ENCODE measurements around the gene SPATA2.

Gene SPATA2

DNA sequence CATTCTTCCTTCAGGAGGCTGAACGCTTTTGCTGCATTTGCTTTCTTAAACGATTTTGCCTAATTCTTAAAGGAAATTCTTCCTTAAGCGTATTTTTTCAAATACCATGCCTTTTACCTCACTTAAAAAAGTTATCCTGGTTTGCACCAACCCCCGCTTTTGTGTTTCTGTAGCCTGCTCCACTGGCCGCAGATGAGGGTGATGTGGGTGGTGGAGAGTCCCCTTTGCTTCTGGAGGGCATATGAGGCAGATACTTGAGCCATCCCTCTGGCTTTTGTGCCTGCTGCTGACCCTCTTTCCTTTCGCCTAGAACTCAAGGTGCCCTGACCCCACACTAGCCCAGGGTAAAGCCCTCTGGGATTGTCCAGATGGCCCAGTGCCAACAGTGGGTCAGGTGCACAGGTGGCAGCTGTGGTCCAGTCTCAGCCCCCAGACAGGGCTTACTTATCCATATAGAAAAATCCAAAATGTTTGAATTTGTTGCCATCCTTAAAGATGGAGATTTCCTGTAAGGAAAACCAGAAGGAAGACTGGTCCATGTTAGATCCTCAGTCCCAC is 43.9 kb downstream of the SPATA2 start:
- no peak overlapping the region for H3K4me3 ChIP-seq (ENCODE audit: low read depth, low read length)
- DNase-seq (ENCODE audit: low read depth), result no peak
- TF ChIP-seq, protein P1, sequence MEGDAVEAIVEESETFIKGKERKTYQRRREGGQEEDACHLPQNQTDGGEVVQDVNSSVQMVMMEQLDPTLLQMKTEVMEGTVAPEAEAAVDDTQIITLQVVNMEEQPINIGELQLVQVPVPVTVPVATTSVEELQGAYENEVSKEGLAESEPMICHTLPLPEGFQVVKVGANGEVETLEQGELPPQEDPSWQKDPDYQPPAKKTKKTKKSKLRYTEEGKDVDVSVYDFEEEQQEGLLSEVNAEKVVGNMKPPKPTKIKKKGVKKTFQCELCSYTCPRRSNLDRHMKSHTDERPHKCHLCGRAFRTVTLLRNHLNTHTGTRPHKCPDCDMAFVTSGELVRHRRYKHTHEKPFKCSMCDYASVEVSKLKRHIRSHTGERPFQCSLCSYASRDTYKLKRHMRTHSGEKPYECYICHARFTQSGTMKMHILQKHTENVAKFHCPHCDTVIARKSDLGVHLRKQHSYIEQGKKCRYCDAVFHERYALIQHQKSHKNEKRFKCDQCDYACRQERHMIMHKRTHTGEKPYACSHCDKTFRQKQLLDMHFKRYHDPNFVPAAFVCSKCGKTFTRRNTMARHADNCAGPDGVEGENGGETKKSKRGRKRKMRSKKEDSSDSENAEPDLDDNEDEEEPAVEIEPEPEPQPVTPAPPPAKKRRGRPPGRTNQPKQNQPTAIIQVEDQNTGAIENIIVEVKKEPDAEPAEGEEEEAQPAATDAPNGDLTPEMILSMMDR (IDR thresholded peaks at IDR 0.05; ENCODE audit: low read depth, low read length, missing control alignments), result no peak

DNA sequence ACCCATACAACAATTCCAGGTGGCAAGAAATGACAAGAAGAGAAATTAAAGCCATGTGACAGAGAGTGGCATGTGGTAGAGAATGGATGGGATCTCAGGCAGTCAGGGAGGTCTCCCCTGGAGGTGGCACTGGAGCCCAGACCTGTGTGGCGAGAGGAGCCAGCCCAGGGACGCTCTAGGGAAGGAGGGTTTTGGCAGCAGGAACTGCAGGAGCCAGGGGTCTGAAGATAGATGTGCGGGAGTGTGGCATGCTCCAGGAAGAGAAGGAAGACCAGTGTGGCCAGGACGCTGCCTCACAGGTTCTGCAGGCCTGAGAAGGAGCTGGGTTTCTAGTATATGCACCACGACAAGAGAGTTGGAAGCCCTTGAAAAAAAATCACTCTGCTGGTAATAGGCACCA is 45.1 kb downstream of the SPATA2 start:
- no peak for DNase-seq (ENCODE audit: low read depth)
- H3K4me3 ChIP-seq (ENCODE audit: low read depth, low read length), result no peak overlapping the region
- TF ChIP-seq, protein P1 (IDR thresholded peaks at IDR 0.05; ENCODE audit: low read depth, low read length, missing control alignments), result no peak

DNA sequence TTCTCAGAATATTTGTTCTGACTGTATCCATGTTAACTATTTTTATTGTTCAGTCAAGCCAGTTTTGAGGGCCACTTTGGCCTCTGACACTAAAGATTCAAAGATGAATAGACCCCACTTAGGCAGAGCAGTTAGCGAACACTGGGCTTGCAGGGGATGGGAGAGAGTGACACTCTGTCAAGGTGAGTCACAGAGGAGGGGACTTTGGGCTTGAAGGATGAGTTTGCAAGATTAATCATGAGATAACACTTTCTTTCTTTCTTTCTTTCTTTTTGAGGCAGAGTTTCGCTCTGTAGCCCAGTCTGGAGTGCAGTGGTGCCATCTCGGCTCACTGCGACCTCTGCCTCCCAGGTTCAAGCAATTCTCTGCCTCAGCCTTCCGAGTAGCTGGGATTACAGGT is 46.4 kb downstream of the SPATA2 start:
- TF ChIP-seq, protein P1 (IDR thresholded peaks at IDR 0.05; ENCODE audit: low read depth, low read length, missing control alignments), result no peak
- no peak overlapping the region for H3K4me3 ChIP-seq (ENCODE audit: low read depth, low read length)
- DNase-seq (ENCODE audit: low read depth), result no peak

DNA sequence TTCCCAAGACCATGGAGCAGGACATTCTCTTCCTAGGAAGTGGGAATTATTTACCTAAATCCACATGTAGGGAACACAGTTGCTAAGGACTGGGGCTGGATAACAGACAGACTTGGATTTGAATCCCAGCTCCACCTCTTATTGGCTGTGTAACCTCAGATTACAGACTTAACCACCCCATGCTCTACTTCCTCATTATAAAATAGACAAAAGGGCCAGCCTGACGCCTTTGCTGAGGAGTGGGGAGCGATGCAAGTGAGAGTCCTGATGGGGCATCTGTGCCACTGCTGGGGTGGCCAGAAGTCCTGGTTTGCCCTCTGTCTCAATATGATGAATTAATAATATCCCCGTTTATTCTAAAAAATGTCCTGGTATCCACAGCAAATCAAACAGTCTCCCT is 46.8 kb downstream of the SPATA2 start:
- no peak for DNase-seq (ENCODE audit: low read depth)
- TF ChIP-seq, protein P1 (IDR thresholded peaks at IDR 0.05; ENCODE audit: low read depth, low read length, missing control alignments), result no peak
- no peak overlapping the region for H3K4me3 ChIP-seq (ENCODE audit: low read depth, low read length)

DNA sequence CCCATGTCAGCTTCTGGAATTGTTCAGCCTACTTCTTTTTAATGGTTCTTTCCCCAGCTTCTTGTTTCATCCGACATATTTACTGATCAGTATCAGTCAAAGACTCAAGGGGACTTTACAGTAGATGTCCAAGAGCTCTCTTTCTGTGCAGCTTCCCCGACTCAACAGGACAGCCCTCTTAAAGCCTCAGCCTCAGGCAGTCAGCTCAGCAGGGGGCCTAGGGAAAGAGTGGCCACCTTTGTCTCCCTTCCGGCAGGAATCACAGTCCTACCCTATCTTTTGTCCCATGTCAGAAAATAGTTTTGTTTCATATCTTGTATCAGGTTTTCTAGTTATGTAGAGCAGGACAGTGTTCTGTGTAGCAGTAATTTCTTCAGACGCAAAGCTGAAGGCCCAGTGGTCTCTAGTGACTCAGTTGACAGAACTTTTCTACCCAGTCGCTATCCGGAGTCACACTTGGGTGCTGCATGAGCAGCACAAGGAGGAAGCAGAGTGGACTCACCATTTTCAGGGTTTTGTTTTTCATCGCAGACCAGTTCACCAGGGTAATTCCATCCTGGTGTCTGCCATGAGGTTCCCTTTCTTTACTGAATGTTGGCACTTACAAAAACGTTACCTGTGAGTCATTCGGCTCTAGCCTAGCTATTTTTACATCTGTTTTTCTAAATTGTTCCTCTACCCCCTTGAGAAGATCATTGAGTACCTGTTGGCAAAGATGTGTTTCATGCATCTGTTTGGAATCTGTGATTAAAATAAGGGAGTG is 47.7 kb downstream of the SPATA2 start:
- peak overlapping the region; percentile 30; the same call in 1 of the 2 replicates for H3K4me3 ChIP-seq (ENCODE audit: low read depth, low read length)
- TF ChIP-seq, protein P1 (IDR thresholded peaks at IDR 0.05; ENCODE audit: low read depth, low read length, missing control alignments), result no peak
- DNase-seq (ENCODE audit: low read depth), result no peak

DNA sequence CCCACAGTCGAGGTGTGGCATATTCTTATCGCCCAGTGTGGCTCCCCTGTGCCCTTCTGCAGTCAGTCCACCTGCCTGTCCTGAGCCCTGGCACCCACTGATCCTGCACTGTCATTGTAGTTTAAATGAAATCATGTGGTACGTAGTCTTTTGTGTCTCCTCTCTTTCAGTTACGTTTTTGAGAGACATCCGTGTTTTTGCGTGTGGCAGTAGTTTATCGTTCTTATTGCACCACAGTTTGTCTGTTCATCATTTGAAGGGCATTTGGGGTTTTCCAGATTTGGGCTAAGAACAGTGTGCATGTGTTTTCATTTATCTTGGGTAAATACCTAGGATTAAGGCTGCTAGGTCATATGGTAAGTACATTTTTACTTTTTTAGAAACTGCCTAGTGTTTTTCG is 49.3 kb downstream of the SPATA2 start:
- TF ChIP-seq, protein P1 (IDR thresholded peaks at IDR 0.05; ENCODE audit: low read depth, low read length, missing control alignments), result no peak
- no peak for DNase-seq (ENCODE audit: low read depth)
- H3K4me3 ChIP-seq (ENCODE audit: low read depth, low read length), result no peak overlapping the region; the same call in 1 of the 2 replicates

DNA sequence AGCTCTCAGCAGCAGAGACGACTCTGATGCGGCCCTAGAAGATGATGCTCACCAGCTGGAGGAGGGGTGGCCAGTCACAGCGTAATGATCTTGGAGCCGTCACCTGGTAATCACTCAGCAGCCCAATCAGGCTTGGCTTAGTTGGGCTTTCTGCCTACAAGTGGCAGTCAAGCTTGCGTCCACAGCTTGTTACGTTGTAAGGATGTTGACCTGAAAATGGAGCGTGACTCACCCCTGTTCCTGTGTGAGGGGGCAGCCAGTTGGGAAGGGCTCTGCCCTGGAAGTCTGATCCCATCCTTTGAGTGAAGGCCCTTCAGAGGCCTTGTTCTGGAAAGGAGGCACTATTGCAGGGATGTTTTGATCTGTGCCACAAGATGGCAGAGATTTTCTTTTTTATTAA is 49.8 kb downstream of the SPATA2 start:
- no peak overlapping the region; the same call in 1 of the 2 replicates for H3K4me3 ChIP-seq (ENCODE audit: low read depth, low read length)
- TF ChIP-seq, protein P1 (IDR thresholded peaks at IDR 0.05; ENCODE audit: low read depth, low read length, missing control alignments), result no peak
- DNase-seq (ENCODE audit: low read depth), result no peak

Data from GM12864 (cell line).